HG03439 (cell line): ENCODE measurements around the gene CRYGN.

Source experiments
- ATAC-seq: cut with Tn5 transposase; IDR thresholded peaks from one replicate; pipeline ENCODE4 v1.9.1; 2021; ENCODE audit warnings: mild to moderate bottlenecking, moderate library complexity; ENCODE audit not compliant: unreplicated experiment

Gene CRYGN

GRCh38 chr7:151460474-151460855 is 20.5 kb upstream of the CRYGN start:
- ATAC-seq, result no peak

- ATAC-seq, result no peak
Observed at GRCh38 chr7:151459726-151460473, 20.0 kb upstream of the CRYGN start.

- no peak for ATAC-seq
Observed at GRCh38 chr7:151457534-151457933, 17.6 kb upstream of the CRYGN start.

GRCh38 chr7:151456782-151457181 is 16.8 kb upstream of the CRYGN start:
- ATAC-seq, result no peak

GRCh38 chr7:151456276-151456675 is 16.3 kb upstream of the CRYGN start:
- no peak for ATAC-seq

GRCh38 chr7:151455690-151456089 is 15.7 kb upstream of the CRYGN start:
- no peak for ATAC-seq

GRCh38 chr7:151454932-151455530 is 15.1 kb upstream of the CRYGN start:
- ATAC-seq, result no peak

- ATAC-seq, result no peak
Observed at GRCh38 chr7:151454305-151454704, 14.4 kb upstream of the CRYGN start.

- ATAC-seq, result no peak
Observed at GRCh38 chr7:151453326-151453791, 13.4 kb upstream of the CRYGN start.

- ATAC-seq, result no peak
Observed at GRCh38 chr7:151452680-151453325, 12.9 kb upstream of the CRYGN start.

GRCh38 chr7:151451626-151452571 is 12.0 kb upstream of the CRYGN start:
- no peak for ATAC-seq

GRCh38 chr7:151451156-151451555 is 11.2 kb upstream of the CRYGN start:
- ATAC-seq, result no peak

- ATAC-seq, result no peak
Observed at GRCh38 chr7:151449990-151450389, 10.0 kb upstream of the CRYGN start.

GRCh38 chr7:151448261-151449252 is 8.6 kb upstream of the CRYGN start:
- ATAC-seq, result no peak

GRCh38 chr7:151447901-151448260 is 7.9 kb upstream of the CRYGN start:
- ATAC-seq, result no peak

- no peak for ATAC-seq
Observed at GRCh38 chr7:151447312-151447711, 7.4 kb upstream of the CRYGN start.

- ATAC-seq, result no peak
Observed at GRCh38 chr7:151446412-151446811, 6.5 kb upstream of the CRYGN start.

- ATAC-seq, result no peak
Observed at GRCh38 chr7:151444632-151445031, 4.7 kb upstream of the CRYGN start.

- ATAC-seq, result no peak
Observed at GRCh38 chr7:151442776-151443496, 3.0 kb upstream of the CRYGN start.
